Measurements from ENCODE around the gene CLIC5. TPM values are rescaled to one million over a fixed set of nuclear protein-coding genes. Genes with fewer than 3 reads are reported as not detected.

CLIC5 gene
- total and polyA plus RNA-seq, 2 of the 8 experiments (the other 6 are each of a cell fraction or from before 2014, with no cell fraction given) = 0.12 to 0.15 TPM

- Histone ChIP-seq H3K79me1 (ENCODE audit: low read depth, low read length) (no peaks in the 10 kb centered on the region), H2BK120ac (replicated peaks; ENCODE audit: low read depth, low read length) (no peak overlapping the region), H3K23me2 (ENCODE audit: low read depth, low read length) (peaks cover 12% of the 10 kb centered on the region), H3K27me3 (replicated peaks in 1 of 4; ENCODE audit: control insufficient read depth in 3 of 4, extremely low read depth in 1 of 4, insufficient read depth in 3 of 4, low read length in 3 of 4) (peaks cover 14 to 31% (median 22%) of the 10 kb centered on the region in 4 experiments), H2BK12ac (ENCODE audit: low read depth, low read length) (no peak overlapping the region), H3K4me3 (ENCODE audit: extremely low read depth in 1 of 4, insufficient read depth in 2 of 4, low read depth in 3 of 4, low read length in 4 of 4) (peak overlapping the region; percentile 42 to 81 (median 48)), H3K4ac (replicated peaks; ENCODE audit: insufficient read length, low read depth, low read length) (no peak overlapping the region), H3K14ac (ENCODE audit: insufficient read length) (no peak overlapping the region), H3K27ac (ENCODE audit: low read depth, low read length) (no peak overlapping the region), H4K20me1 (replicated peaks in 1 of 2; ENCODE audit: control insufficient read depth in 1 of 2, insufficient read depth in 2 of 2, low read length in 2 of 2) (no peaks in the 10 kb centered on the region), H3K9me3 (ENCODE audit: insufficient read depth in 2 of 2, low read depth in 1 of 2, low read length in 1 of 2) (peaks cover 5 to 8% of the 10 kb centered on the region in 2 experiments), H2AK5ac (ENCODE audit: low read depth, low read length) (no peak overlapping the region), H2BK5ac (ENCODE audit: low read depth, low read length) (no peak overlapping the region), H3K23ac (ENCODE audit: insufficient read length) (no peak overlapping the region), H2AFZ (ENCODE audit: low read length) (peak overlapping the region; percentile 2), H4K8ac (ENCODE audit: extremely low read depth, insufficient read depth, low read length) (no peak overlapping the region), H3K9ac (replicated peaks in 1 of 4; ENCODE audit: extremely low read depth in 1 of 4, low read depth in 3 of 4, low read length in 3 of 4) (no peak overlapping the region), H4K91ac (replicated peaks; ENCODE audit: insufficient read length, low read length) (no peak overlapping the region), H2BK20ac (ENCODE audit: low read length) (no peak overlapping the region), H3K18ac (ENCODE audit: extremely low read depth, low read length) (peak overlapping the region; percentile 81; the same call in 1 of the 2 replicates), H3K79me2 (ENCODE audit: control insufficient read depth in 1 of 2, insufficient read depth in 2 of 2, low read length in 2 of 2) (no peaks in the 10 kb centered on the region), H3K4me2 (ENCODE audit: insufficient read depth in 1 of 2, low read depth in 2 of 2, low read length in 2 of 2) (peak overlapping the region; percentile 93 to 99), H3K4me1 (replicated peaks in 1 of 4; ENCODE audit: control insufficient read depth in 3 of 4, insufficient read depth in 4 of 4, low read length in 3 of 4) (peaks cover 4 to 15% (median 8%) of the 10 kb centered on the region in 4 experiments; a peak in 4 of 7 replicates), H3K56ac (replicated peaks; ENCODE audit: insufficient read length, low read depth, low read length) (no peak overlapping the region), H3K36me3 (ENCODE audit: control insufficient read depth in 2 of 4, insufficient read depth in 4 of 4, low read length in 3 of 4) (no peaks in the 10 kb centered on the region), H2BK15ac (ENCODE audit: low read length) (no peak overlapping the region), H4K5ac (ENCODE audit: insufficient read length, low read depth, low read length) (no peak overlapping the region)
- 5% methylated on average over 20 of the region's 21 CpGs; no CpG with 5 or more reads in 1 of the 2 experiments for WGBS, 2 experiments (ENCODE audit: extremely low coverage in 1 of 2, insufficient coverage in 1 of 2, insufficient read length in 1 of 2, insufficient replicate concordance in 2 of 2, low coverage in 1 of 2, low lambda C conversion rate in 2 of 2, missing lambda C conversion rate in 1 of 2)
- CTCF ChIA-PET (ENCODE audit: partially characterized antibody) = interaction anchor here (0.6 to 5.1 kb wide), 3 partner anchors 24 to 84 kb away, joined by 4 to 18 read pairs (median 9); no protein-coding TSS in a partner anchor
- peak in 1 of 2 experiments; percentile 52 for DNase-seq (ENCODE audit: low read depth in 1 of 2, low spot score in 2 of 2)
- no peak for FAIRE-seq
- POLR2A ChIA-PET (ENCODE audit: partially characterized antibody) = no interaction called here
- no peak; a peak in 1 of 4 replicates for TF ChIP-seq RAD21 (IDR thresholded peaks at IDR 0.05 in 1 of 2, conservative IDR thresholded peaks at IDR 0.05 in 1 of 2; ENCODE audit: low read depth in 2 of 2, low read length in 2 of 2)
- no peak for TF ChIP-seq KDM5A (IDR thresholded peaks at IDR 0.05; ENCODE audit: low read length)
- TF ChIP-seq CEBPB (IDR thresholded peaks at IDR 0.05; ENCODE audit: low read depth, low read length) = no peak
- no peak for TF ChIP-seq NRF1 (IDR thresholded peaks at IDR 0.05; ENCODE audit: low read depth, low read length)
- TF ChIP-seq POU5F1 (IDR thresholded peaks at IDR 0.05; ENCODE audit: low read depth, low read length) = no peak
- no peak for TF ChIP-seq KDM4A (IDR thresholded peaks at IDR 0.05; ENCODE audit: low read depth, low read length, severe bottlenecking)
- TF ChIP-seq HDAC2 (IDR thresholded peaks at IDR 0.05; ENCODE audit: borderline replicate concordance in 1 of 2, low read depth in 2 of 2, low read length in 2 of 2) = no peak
- peak; percentile 57; the same call in 1 of the 2 replicates for TF ChIP-seq SUZ12 (IDR thresholded peaks at IDR 0.05; ENCODE audit: low read length)
- TF ChIP-seq SIRT6 (IDR thresholded peaks at IDR 0.05; ENCODE audit: low read length) = no peak
- TF ChIP-seq TEAD4 (IDR thresholded peaks at IDR 0.05; ENCODE audit: low read depth, low read length) = no peak
- TF ChIP-seq CHD2 (IDR thresholded peaks at IDR 0.05; ENCODE audit: low read length) = 0 out of 2 replicates have a peak, but pooled peaks have one; percentile 15
- no peak for TF ChIP-seq GTF2F1 (IDR thresholded peaks at IDR 0.05; ENCODE audit: borderline replicate concordance, low read depth, low read length)
- no peak for TF ChIP-seq PHF8 (conservative IDR thresholded peaks at IDR 0.05; ENCODE audit: low read depth, low read length)
These were observed 1.0 kb downstream of the CLIC5 start for GRCh38 chr6:46014511-46015118.

Data from H1 (cell line).